ENCODE data around the gene NCAPD3.

- TF ChIP-seq CTCF (IDR thresholded peaks at IDR 0.05) (no peak), POLR2A (IDR thresholded peaks at IDR 0.05) (no peak)
These were observed 84.4 kb downstream of the NCAPD3 start for GRCh38 chr11:134139303-134139872.

Data from ovary (tissue), 3 donors.